GM12891 (cell line): ENCODE data around the gene GRIK1.

Experiments used
- DNase-seq: peaks from one replicate; pipeline ENCODE4 v3.0.0; 2011; ENCODE audit warnings: low spot score; ENCODE audit not compliant: insufficient read length
- FAIRE-seq: peaks from 2 replicates; lab custom pipeline; 2011; peaks lifted over from hg19 to GRCh38; lab: Jason Lieb, UNC
- PAX5 ChIP-seq: IDR thresholded peaks from 2 replicates; pipeline ENCODE4 v1.6.1; 2011; ENCODE audit warnings: low read length, moderate library complexity, mild to moderate bottlenecking; ENCODE audit not compliant: insufficient read depth, severe bottlenecking
- POLR2A ChIP-seq: IDR thresholded peaks from 2 replicates; pipeline ENCODE4 v1.6.1; 2011; ENCODE audit warnings: low read depth, low read length, control low read depth
- POLR2AphosphoS5 ChIP-seq: IDR thresholded peaks from 2 replicates; pipeline ENCODE4 v1.6.1; 2011; ENCODE audit warnings: low read depth, low read length, control low read depth
- POU2F2 ChIP-seq: IDR thresholded peaks from 2 replicates; pipeline ENCODE4 v1.6.1; 2011; ENCODE audit warnings: low read depth, mild to moderate bottlenecking, control low read depth, low read length, moderate library complexity
- SPI1 ChIP-seq: IDR thresholded peaks from 2 replicates; pipeline ENCODE4 v1.6.1; 2011; ENCODE audit warnings: low read depth, low read length, control low read depth
- TAF1 ChIP-seq: IDR thresholded peaks from 2 replicates; pipeline ENCODE4 v1.6.1; 2011; ENCODE audit warnings: low read depth, low read length, control low read depth

The GRIK1 gene

DNA sequence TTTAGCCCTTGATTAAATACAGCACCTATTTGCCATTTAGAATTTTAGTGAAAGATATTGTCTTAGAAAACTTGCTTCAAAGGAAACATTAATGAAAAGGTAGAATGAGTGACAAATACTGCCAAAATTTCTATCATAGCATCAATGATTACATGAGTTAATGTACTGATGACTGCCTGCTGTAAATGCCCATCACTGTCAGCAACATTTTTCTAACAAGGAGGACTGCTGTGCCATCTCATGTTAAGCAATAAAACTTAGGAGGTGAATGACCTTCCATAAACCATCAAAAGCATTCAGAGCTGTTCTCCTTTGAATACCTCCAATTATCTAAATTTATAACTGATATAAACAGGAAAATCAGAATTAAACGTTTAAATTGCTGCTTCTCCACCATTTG lies 54.3 kb downstream of the GRIK1 start:
- TF ChIP-seq TAF1, result no peak
- no peak for TF ChIP-seq POU2F2
- TF ChIP-seq POLR2AphosphoS5, result no peak
- no peak for TF ChIP-seq PAX5
- no peak for TF ChIP-seq POLR2A
- no peak for TF ChIP-seq SPI1
- DNase-seq (no peak), FAIRE-seq (no peak)

DNA sequence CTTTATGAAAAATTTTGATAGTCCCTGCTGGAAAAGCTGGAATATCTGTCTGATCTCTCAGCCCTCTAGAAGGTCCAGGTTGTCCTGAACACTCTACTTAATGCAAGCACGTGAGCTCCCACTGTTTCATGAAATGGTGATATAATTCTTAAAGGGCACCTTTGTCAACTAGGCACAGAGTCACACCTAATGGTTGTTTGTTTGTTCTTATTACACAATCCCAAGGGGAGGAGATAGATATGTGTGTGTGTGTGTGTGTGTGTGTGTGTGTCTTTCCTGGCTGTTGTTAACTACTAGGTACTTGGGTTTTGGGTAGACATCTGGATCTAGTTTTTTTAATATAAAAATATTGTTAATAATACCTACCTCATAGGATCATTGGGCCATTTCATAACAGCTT lies 63.9 kb downstream of the GRIK1 start:
- no peak for TF ChIP-seq POU2F2
- TF ChIP-seq POLR2A, result no peak
- TF ChIP-seq PAX5, result no peak
- TF ChIP-seq TAF1, result no peak
- no peak for TF ChIP-seq POLR2AphosphoS5
- no peak for TF ChIP-seq SPI1
- no peak for DNase-seq
- FAIRE-seq, result no peak

DNA sequence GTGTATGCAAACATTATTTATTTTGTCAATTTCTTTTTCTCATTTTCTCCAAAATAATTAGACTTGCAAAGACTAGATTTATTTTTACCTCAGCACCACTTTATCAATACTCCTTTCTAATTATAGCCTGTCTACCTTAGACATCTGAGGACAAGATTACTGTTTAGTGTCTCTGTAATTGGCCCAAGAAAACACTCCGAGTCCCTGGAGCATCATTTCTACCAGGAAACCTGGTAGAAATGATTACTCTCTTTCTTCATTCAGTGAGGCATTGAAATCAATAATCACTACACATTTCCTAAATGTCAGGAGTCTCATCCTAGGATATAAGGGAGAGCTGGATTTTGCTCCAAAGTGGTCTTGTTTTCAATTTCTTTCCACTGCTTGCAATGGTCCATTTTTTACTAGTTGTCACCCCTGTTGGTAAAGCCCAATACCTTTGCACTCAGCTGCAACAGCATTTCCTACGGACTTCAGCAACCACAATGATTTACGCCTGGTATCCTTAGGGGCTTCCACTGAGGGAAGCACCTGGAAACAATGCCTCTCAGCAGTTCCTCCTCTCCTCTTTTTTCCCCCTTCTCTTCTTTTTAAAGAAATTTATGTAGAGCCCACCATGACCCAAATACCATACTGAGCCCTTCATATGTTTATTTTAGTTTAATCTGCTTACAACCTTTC lies 64.6 kb downstream of the GRIK1 start:
- no peak for TF ChIP-seq PAX5
- DNase-seq (no peak), FAIRE-seq (no peak)

DNA sequence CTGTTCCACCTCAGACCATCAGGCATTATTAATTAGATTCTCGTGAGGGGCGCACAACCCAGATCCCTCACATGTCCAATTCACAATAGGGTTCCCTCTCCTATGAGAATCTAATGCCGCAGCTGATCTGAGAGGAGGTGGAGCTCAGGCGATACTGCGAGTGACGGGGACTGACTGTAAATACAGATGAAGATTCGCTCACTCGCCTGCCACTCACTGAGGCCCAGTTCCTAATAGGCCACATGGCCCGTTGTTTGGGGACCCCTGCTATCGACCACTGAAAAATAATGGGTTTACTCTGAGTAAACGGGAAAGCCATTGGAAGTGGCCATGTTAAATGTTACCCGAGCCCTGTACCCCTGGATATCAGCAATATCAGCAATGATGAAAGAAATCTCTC lies 65.9 kb downstream of the GRIK1 start:
- no peak for DNase-seq
- no peak for FAIRE-seq
- TF ChIP-seq TAF1 (no peak), PAX5 (no peak), POLR2A (no peak)

DNA sequence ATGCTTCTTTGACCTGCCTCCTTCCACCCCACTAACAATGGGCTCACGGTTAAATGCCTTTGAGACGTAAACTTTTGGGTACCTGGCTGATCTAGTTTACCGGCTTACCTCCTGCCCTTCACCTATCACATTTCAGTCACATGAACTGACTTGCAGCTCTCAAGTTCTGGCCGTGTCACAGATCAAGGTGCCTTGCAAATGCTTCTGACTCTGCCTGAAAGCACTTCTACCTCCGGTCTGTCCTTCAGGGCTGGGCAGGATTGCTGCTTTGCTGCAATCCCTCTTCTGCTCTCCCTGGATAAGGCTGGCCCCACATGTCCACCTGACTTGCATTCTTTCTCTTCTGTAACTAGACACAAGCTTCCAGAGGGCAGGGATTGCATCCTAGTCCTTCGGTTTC lies 69.0 kb downstream of the GRIK1 start:
- FAIRE-seq (no peak), DNase-seq (no peak)
- TF ChIP-seq TAF1, result no peak
- no peak for TF ChIP-seq POU2F2
- TF ChIP-seq POLR2AphosphoS5, result no peak
- TF ChIP-seq SPI1, result no peak

DNA sequence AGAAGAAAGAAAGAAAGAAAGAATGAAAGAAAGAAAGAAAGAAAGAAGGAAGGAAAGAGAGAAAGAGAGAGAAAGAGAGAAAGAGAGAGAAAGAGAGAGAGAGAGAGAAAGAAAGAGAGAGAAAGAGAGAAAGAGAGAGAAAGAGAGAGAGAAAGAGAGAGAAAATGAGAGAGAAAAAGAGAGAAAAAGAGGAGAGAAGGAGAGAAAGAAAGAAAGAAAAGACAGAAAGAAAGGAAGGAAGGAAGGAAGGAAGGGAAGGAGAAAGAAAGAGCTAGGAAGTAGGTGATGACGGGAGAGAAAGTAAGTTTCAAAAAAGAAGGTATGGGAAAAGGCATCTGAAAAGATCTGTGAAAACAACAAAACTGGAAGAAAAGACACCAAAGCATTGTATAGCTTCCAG lies 72.0 kb downstream of the GRIK1 start:
- DNase-seq (no peak), FAIRE-seq (no peak)
- TF ChIP-seq POU2F2 (no peak), SPI1 (no peak), POLR2A (no peak), TAF1 (no peak), PAX5 (no peak), POLR2AphosphoS5 (no peak)

DNA sequence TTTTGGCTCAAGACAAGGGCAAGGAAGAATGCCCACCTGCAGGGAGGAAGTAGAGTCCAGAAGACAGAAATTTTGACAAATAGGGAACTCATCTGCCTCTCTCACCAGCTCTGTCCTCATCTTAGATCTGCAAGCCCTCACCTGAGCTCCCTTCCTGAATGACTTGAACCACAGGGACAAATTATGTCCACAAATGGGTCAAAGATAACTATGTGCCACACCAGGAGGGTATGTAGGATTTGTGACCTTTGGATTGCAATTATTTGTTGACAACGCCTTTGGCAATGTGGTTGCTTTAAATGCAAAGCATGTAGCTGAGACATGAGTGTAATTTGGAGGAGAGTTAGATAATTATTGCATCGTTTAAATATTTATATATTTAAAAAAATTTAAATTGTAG lies 79.5 kb downstream of the GRIK1 start:
- DNase-seq (no peak), FAIRE-seq (no peak)
- no peak for TF ChIP-seq PAX5
- no peak for TF ChIP-seq TAF1
- no peak for TF ChIP-seq POLR2A
- no peak for TF ChIP-seq POU2F2
- no peak for TF ChIP-seq SPI1
- no peak for TF ChIP-seq POLR2AphosphoS5

DNA sequence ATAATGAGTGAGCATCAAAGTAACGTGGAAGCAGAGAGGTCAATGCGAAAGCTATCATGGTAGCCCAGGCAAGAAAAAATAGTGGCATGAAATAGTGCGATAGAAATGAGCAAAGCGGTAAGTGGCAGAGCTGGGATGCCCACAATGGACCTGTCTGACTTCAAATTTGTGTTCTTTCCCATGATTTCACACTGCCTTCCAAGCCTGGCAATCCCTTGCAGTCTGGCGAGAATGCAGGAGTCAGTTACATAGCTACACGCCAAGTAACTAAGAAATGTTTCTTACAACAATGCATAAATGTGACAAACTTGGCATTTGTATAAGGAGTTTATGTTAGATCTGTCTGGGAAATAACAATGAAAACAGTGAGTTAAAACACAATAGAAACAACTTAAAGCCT lies 82.6 kb downstream of the GRIK1 start:
- FAIRE-seq (no peak), DNase-seq (no peak)
- TF ChIP-seq POLR2AphosphoS5 (no peak), POU2F2 (no peak), SPI1 (no peak), POLR2A (no peak), TAF1 (no peak), PAX5 (no peak)

DNA sequence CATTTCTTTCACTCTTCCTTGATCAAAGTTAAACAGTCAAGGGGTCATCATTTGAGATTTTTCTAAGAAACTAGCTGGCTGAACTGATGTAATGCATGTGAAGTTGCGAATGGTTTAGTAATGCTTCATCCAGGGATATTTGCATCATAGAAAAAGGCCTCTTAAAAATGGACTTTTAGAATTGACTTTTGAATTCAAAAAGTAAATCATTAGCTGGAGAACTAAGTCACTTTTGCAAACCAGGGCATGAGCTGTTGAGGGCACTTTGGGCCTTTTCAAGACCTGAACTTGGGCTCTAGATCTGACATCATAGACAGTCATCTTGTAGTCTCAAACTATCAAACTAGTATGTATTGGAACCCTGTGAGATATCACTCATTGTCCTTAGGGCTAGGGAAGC lies 85.0 kb downstream of the GRIK1 start:
- FAIRE-seq (no peak), DNase-seq (no peak)
- TF ChIP-seq POLR2AphosphoS5 (no peak), SPI1 (no peak), PAX5 (no peak), POLR2A (no peak), TAF1 (no peak), POU2F2 (no peak)

DNA sequence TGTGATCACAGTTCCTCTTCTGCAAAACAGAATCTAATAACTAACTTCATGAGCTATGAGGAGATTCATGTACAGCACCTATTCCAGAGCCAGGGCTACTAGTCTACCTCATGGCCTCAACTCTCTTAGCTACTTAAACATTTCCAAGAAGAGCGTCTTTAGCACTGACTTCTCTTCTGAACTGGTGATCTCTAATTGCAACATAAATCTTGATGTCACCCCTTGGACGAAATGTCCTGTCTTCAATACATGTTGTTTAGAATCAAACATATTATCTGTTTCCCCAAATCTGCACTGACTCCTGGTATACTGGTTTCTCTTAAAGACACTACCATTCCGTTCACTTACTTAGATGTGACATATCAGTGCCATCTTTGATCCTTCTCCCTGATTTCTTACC lies 88.2 kb downstream of the GRIK1 start:
- FAIRE-seq, result no peak
- TF ChIP-seq POLR2AphosphoS5 (no peak), POLR2A (no peak), PAX5 (no peak), TAF1 (no peak), POU2F2 (no peak), SPI1 (no peak)
- no peak for DNase-seq

DNA sequence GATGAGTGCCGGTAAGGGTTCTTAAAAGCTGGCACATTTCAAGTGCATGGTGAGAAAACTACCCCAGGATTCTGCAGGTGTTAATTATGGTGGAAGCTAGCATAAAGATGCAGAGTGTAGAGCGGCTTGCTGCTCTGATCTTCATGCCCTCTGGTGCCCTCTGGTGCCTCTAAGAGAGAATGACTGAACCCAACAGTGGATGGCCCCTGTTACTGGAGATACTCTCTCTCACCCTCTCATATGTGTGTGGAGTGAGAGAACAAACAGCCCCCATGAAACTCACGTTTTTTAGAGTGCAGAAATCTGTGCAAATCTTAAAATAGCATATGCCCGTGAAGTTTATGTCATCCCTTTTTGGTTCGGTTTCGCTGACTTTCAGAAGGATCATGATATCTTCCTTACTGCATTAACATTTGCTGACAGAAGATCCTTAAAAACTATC lies 90.0 kb downstream of the GRIK1 start:
- FAIRE-seq (peak; percentile 84), DNase-seq (peak; percentile 17)
- TF ChIP-seq SPI1, result no peak
- no peak for TF ChIP-seq POLR2AphosphoS5
- TF ChIP-seq POU2F2, result no peak
- TF ChIP-seq TAF1, result no peak
- TF ChIP-seq POLR2A, result no peak
- no peak for TF ChIP-seq PAX5
